B cell (primary cell): ENCODE data around the gene DTWD2.

Source experiments
- CTCF ChIP-seq: fragments of 200-600 bp; IDR thresholded peaks from one replicate; pipeline ENCODE4 v1.8.0; 2022; ENCODE audit warnings: antibody characterized with exemption, mild to moderate bottlenecking
- EZH2 ChIP-seq: IDR thresholded peaks from 2 replicates; pipeline ENCODE4 v1.6.1; 2012; ENCODE audit warnings: borderline replicate concordance, low read depth, mild to moderate bottlenecking, moderate library complexity, low read length; ENCODE audit not compliant: insufficient read depth, poor library complexity, severe bottlenecking

GRCh38 chr5:118854819-118855218 lies 133.5 kb downstream of the DTWD2 start:
- no peak for TF ChIP-seq CTCF
- TF ChIP-seq EZH2: no peak
